Superior temporal gyrus (tissue), 1 donor: ENCODE data around the gene PNRC1.
"Not testable (repeated sequence)": the region's sequence is repeated elsewhere in the genome, so short reads cannot be mapped to it uniquely, and the experiment has no call there.

Experiments used
- DNase-seq: peaks from one replicate; pipeline ENCODE4 v3.0.0-alpha.2; 2016; ENCODE audit errors: extremely low spot score

The PNRC1 gene

GRCh38 chr6:89058627-89059026, 21.9 kb upstream of the PNRC1 start:
- no peak for DNase-seq

- DNase-seq, result no peak
Observed at GRCh38 chr6:89059227-89059626, 21.3 kb upstream of the PNRC1 start.

GRCh38 chr6:89063881-89064280, 16.7 kb upstream of the PNRC1 start:
- no peak for DNase-seq

- not testable (repeated sequence) for DNase-seq
Observed at GRCh38 chr6:89064931-89065330, 15.6 kb upstream of the PNRC1 start.

GRCh38 chr6:89066121-89066520, 14.4 kb upstream of the PNRC1 start:
- not testable (repeated sequence) for DNase-seq

GRCh38 chr6:89066940-89067646, 13.5 kb upstream of the PNRC1 start:
- DNase-seq, result no peak

- no peak for DNase-seq
Observed at GRCh38 chr6:89067796-89068195, 12.8 kb upstream of the PNRC1 start.

GRCh38 chr6:89068695-89069094, 11.9 kb upstream of the PNRC1 start:
- no peak for DNase-seq

- no peak for DNase-seq
Observed at GRCh38 chr6:89069536-89070163, 10.9 kb upstream of the PNRC1 start.

- DNase-seq, result no peak
Observed at GRCh38 chr6:89071036-89071435, 9.5 kb upstream of the PNRC1 start.

- peak; percentile 24 for DNase-seq
Observed at GRCh38 chr6:89073014-89073620, 7.4 kb upstream of the PNRC1 start.

- no peak for DNase-seq
Observed at GRCh38 chr6:89073840-89074239, 6.7 kb upstream of the PNRC1 start.

GRCh38 chr6:89079511-89080234, 878 bp upstream of the PNRC1 start:
- DNase-seq, result peak; percentile 88

- no peak for DNase-seq
Observed at GRCh38 chr6:89081129-89081422, 525 bp downstream of the PNRC1 start.

- peak; percentile 96 for DNase-seq
Observed at GRCh38 chr6:89081423-89082322, 1.1 kb downstream of the PNRC1 start.

- DNase-seq, result no peak
Observed at GRCh38 chr6:89082486-89082891, 1.9 kb downstream of the PNRC1 start.

GRCh38 chr6:89084542-89084941, 4.0 kb downstream of the PNRC1 start:
- DNase-seq, result no peak

- no peak for DNase-seq
Observed at GRCh38 chr6:89084954-89085353, 4.4 kb downstream of the PNRC1 start.

GRCh38 chr6:89085409-89086205, 5.1 kb downstream of the PNRC1 start:
- DNase-seq, result no peak

- no peak for DNase-seq
Observed at GRCh38 chr6:89087881-89088280, 7.3 kb downstream of the PNRC1 start.

- no peak for DNase-seq
Observed at GRCh38 chr6:89098461-89098860, 17.9 kb downstream of the PNRC1 start.
